Measurements from ENCODE around the gene TRA2A.

DNA sequence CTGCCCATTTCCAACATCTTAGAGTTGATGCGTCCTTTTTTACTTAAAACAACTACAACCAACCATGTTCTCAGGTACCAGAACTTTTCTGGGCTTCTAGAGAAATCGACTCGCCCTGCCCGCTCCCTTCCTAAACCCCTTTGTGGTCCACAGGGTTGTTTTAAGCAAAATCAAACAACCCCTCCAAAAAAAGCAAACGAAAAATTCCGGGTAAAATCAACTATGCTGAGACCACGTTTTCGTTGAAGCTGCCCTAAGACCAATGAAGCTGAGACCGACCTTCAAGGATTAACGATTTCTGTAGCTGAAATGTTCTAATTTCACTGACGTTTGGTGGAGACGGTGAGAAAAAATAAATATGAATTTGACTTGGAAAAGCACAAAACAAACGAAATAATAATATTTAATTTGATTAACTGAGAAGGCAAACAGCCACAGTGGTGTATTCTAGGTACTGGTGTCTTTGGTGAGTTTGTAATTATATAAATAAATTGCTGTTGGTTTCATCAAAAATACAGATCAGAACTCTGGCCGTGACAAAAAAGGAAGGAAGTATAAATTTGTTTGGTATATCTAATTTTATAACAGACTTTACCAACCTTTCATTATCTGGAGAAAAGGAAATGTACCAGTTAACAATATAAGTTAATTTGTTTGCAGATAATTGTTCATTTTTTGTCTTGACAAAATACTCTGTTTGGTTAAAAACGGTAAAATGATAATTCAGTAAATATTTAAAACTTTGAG, 56.8 kb downstream of the TRA2A start:
- TF ChIP-seq, protein P1, sequence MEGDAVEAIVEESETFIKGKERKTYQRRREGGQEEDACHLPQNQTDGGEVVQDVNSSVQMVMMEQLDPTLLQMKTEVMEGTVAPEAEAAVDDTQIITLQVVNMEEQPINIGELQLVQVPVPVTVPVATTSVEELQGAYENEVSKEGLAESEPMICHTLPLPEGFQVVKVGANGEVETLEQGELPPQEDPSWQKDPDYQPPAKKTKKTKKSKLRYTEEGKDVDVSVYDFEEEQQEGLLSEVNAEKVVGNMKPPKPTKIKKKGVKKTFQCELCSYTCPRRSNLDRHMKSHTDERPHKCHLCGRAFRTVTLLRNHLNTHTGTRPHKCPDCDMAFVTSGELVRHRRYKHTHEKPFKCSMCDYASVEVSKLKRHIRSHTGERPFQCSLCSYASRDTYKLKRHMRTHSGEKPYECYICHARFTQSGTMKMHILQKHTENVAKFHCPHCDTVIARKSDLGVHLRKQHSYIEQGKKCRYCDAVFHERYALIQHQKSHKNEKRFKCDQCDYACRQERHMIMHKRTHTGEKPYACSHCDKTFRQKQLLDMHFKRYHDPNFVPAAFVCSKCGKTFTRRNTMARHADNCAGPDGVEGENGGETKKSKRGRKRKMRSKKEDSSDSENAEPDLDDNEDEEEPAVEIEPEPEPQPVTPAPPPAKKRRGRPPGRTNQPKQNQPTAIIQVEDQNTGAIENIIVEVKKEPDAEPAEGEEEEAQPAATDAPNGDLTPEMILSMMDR (conservative IDR thresholded peaks at IDR 0.05 in 1 of 2, IDR thresholded peaks at IDR 0.05 in 1 of 2; ENCODE audit: low read depth in 1 of 2, low read length in 2 of 2), result no peak
- TF ChIP-seq EZH2 (IDR thresholded peaks at IDR 0.05; ENCODE audit: low read length, missing control alignments), result no peak
